NB4 (cell line): ENCODE results near the gene SPEF1.

Experiments used
- CTCF ChIP-seq: IDR thresholded peaks from one replicate; pipeline ENCODE4 v1.5.1; 2012; ENCODE audit warnings: low read depth, low read length
- POLR2A ChIP-seq: IDR thresholded peaks from 2 replicates; pipeline ENCODE4 v1.6.1; 2011; ENCODE audit warnings: mild to moderate bottlenecking; ENCODE audit not compliant: insufficient read length; ENCODE audit errors: extremely low read depth

GRCh38 chr20:3800878-3801260, 19.6 kb upstream of the SPEF1 start:
- TF ChIP-seq CTCF (no peak), POLR2A (no peak)
